Measurements from ENCODE around the gene ABCG4.

The ABCG4 gene

DNA sequence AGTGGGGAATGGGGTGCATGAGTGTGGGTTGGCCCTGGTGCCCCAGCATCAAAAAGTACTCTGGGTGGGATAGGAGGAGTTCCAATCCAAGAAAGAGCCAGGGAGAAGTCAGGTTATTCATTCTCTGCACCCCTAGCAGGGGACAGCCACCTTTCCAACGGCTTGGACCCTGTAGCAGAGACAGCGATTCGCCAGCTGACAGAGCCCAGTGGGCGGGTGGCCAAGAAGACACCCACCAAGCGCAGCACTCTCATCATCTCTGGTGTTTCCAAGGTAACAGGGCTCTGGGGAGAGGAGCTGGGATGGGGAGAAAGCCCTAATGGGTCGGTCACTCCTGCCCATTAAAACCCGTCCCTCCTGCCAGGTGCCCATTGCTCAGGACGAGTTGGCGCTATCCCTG is 35.1 kb upstream of the ABCG4 start:
- TF ChIP-seq NFIC (IDR thresholded peaks at IDR 0.05), result no peak
- no peak for TF ChIP-seq YY1 (IDR thresholded peaks at IDR 0.05; ENCODE audit: low read depth)
- TF ChIP-seq, protein P1, sequence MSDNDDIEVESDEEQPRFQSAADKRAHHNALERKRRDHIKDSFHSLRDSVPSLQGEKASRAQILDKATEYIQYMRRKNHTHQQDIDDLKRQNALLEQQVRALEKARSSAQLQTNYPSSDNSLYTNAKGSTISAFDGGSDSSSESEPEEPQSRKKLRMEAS (IDR thresholded peaks at IDR 0.05), result no peak
- no peak for TF ChIP-seq EP300 (IDR thresholded peaks at IDR 0.05; ENCODE audit: borderline replicate concordance)

DNA sequence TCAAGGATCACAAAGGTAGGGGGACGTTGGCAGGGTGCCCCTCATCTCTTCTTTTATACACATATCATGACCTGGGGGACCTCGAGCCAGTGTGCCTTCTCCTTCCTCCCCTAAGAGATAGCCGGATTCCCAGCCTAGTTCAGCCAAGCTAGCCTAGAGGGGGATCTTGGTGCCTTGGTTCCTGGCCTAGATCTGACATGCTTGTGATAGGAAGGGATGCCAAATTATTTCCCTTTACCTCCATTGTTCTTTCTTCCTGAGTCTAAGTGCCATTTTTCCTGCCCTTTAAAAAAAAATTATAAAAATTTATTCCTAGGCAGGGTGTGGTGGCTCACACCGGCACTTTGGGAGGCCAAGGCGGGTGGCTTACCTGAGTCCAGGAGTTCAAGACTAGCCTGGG is 34.5 kb upstream of the ABCG4 start:
- TF ChIP-seq, protein P1 (IDR thresholded peaks at IDR 0.05), result no peak
- TF ChIP-seq TEAD4 (IDR thresholded peaks at IDR 0.05), result no peak
- no peak for TF ChIP-seq CEBPB (IDR thresholded peaks at IDR 0.05)
- no peak for TF ChIP-seq YY1 (IDR thresholded peaks at IDR 0.05; ENCODE audit: low read depth)

DNA sequence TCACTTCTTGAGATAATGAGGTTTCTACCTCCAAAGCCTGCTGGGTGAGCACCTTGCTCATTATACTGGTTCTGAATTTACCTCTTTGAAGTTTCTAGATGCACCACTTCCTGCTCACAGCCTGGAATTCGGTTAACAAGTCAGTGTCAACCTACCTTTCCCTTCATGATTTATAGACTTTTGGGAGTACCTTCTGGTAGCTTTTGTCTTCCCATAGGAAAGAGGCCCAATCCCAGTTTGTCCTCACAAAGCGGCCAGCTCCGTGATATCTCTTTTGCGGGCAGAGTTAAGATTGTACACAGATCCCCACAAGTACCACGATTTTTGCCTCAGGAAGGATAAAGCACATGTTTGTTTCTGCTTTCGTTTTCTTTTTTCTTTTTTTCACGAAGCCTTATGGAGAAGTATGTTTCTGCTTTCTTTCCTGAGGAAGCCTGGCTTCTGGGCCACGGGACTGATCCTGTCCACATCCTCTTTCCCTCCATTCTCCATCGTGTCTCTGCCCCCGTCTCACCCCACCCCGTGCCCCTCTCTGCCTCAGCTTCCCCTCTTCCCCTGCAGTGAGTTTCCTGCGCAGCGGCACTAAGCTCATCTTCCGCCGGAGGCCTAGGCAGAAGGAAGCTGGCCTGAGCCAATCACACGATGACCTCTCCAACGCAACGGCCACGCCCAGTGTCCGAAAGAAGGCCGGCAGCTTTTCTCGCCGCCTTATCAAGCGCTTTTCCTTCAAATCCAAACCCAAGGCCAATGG is 33.2 kb upstream of the ABCG4 start:
- no peak for TF ChIP-seq YY1 (IDR thresholded peaks at IDR 0.05; ENCODE audit: low read depth)
- TF ChIP-seq, protein P2, sequence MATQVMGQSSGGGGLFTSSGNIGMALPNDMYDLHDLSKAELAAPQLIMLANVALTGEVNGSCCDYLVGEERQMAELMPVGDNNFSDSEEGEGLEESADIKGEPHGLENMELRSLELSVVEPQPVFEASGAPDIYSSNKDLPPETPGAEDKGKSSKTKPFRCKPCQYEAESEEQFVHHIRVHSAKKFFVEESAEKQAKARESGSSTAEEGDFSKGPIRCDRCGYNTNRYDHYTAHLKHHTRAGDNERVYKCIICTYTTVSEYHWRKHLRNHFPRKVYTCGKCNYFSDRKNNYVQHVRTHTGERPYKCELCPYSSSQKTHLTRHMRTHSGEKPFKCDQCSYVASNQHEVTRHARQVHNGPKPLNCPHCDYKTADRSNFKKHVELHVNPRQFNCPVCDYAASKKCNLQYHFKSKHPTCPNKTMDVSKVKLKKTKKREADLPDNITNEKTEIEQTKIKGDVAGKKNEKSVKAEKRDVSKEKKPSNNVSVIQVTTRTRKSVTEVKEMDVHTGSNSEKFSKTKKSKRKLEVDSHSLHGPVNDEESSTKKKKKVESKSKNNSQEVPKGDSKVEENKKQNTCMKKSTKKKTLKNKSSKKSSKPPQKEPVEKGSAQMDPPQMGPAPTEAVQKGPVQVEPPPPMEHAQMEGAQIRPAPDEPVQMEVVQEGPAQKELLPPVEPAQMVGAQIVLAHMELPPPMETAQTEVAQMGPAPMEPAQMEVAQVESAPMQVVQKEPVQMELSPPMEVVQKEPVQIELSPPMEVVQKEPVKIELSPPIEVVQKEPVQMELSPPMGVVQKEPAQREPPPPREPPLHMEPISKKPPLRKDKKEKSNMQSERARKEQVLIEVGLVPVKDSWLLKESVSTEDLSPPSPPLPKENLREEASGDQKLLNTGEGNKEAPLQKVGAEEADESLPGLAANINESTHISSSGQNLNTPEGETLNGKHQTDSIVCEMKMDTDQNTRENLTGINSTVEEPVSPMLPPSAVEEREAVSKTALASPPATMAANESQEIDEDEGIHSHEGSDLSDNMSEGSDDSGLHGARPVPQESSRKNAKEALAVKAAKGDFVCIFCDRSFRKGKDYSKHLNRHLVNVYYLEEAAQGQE (IDR thresholded peaks at IDR 0.05; ENCODE audit: low read depth), result no peak

DNA sequence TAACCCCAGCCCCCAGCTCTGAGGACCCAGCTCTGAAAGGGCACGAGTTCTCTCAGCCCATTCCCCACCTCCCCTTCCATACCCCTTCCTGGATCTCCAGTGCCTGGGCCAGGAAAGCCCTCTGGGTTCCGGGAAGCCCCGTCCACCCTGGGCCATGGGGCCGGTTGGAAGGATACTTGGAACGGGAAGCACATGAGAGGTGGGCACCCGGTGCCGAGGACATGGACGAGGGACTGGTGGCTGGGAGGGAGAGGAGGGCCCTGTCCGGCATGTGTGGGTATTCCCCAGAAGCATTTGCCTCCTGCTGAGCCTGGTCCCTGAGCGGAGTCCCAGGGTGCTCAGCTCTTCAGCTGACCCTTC is 32.6 kb upstream of the ABCG4 start:
- TF ChIP-seq TEAD4 (IDR thresholded peaks at IDR 0.05) (no peak), TCF12 (IDR thresholded peaks at IDR 0.05; ENCODE audit: low read depth) (no peak), EP300 (IDR thresholded peaks at IDR 0.05; ENCODE audit: borderline replicate concordance) (no peak), FOXM1 (IDR thresholded peaks at IDR 0.05; ENCODE audit: borderline replicate concordance, low read depth) (no peak), EGR1 (IDR thresholded peaks at IDR 0.05) (no peak), TAF1 (IDR thresholded peaks at IDR 0.05; ENCODE audit: low read depth) (no peak), NFIC (IDR thresholded peaks at IDR 0.05) (no peak), YY1 (IDR thresholded peaks at IDR 0.05; ENCODE audit: low read depth) (no peak)
- TF ChIP-seq, protein P1 (IDR thresholded peaks at IDR 0.05), result no peak
- TF ChIP-seq, protein P2 (IDR thresholded peaks at IDR 0.05; ENCODE audit: low read depth), result no peak
- TF ChIP-seq, protein P3, sequence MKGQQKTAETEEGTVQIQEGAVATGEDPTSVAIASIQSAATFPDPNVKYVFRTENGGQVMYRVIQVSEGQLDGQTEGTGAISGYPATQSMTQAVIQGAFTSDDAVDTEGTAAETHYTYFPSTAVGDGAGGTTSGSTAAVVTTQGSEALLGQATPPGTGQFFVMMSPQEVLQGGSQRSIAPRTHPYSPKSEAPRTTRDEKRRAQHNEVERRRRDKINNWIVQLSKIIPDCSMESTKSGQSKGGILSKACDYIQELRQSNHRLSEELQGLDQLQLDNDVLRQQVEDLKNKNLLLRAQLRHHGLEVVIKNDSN (IDR thresholded peaks at IDR 0.05), result no peak

DNA sequence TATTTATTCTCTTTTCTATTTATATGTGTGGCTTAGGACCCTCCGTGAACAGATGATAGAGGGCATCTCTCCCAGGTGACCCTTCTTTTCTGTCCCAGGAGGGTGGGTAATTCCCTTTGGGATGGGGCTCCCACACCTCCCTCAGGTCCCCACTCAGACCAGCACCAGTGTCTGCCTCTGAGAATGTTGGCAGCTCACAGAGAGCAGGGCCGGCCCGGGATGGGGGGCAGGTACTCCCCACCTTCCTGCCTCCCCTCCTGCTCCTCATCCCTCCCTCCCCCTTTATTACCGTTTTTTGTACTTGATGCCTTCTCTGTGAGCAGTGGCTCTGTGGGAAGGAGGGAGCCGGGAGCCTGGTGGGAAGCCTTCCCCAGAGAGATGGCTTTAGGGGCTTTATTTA is 32.3 kb upstream of the ABCG4 start:
- TF ChIP-seq FOXM1 (IDR thresholded peaks at IDR 0.05; ENCODE audit: borderline replicate concordance, low read depth) (no peak), TCF12 (IDR thresholded peaks at IDR 0.05; ENCODE audit: low read depth) (no peak), NFIC (IDR thresholded peaks at IDR 0.05) (no peak), CEBPB (IDR thresholded peaks at IDR 0.05) (no peak), TAF1 (IDR thresholded peaks at IDR 0.05; ENCODE audit: low read depth) (no peak), CREB1 (IDR thresholded peaks at IDR 0.05; ENCODE audit: low read depth) (no peak), EGR1 (IDR thresholded peaks at IDR 0.05) (no peak), TEAD4 (IDR thresholded peaks at IDR 0.05) (no peak), RAD21 (IDR thresholded peaks at IDR 0.05; ENCODE audit: low read depth) (no peak)
- TF ChIP-seq, protein P1 (IDR thresholded peaks at IDR 0.05), result no peak

DNA sequence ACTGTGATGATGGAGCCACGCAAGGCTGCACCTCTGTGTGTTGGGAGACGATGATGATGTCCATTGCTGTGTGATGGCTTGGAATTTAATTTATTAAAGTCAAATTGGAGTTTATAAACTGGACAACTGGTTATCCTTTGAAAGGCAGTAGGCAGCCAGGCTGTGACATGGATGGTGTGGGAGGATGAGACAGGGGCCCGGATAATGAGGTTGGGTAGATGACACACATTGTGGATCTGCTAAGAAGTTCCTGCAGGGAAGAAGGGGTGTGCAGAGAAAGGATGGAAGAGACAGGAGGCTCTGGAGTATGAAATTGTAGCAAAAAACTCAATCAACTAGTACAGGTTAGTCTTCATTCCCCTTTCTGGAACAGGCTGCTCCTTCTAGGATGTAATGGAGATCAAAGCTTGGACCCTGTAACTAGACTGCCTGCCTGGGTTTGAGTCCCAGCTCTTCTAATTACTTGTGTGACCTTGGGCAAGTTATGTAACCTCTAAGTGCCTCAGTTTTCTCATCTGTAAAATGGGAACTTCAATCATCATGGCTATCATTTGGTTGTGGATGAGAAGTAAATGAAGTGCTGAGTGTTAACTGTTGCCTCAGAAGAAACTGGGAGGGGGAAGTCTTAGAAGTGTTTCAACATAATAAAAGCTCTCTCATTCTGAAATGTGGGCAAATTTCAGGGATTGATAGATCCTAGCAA is 31.7 kb upstream of the ABCG4 start:
- TF ChIP-seq TAF1 (IDR thresholded peaks at IDR 0.05; ENCODE audit: low read depth), result no peak
- TF ChIP-seq, protein P2 (IDR thresholded peaks at IDR 0.05; ENCODE audit: low read depth), result no peak
- no peak for TF ChIP-seq NFIC (IDR thresholded peaks at IDR 0.05)
- no peak for TF ChIP-seq TEAD4 (IDR thresholded peaks at IDR 0.05)
- no peak for TF ChIP-seq EP300 (IDR thresholded peaks at IDR 0.05; ENCODE audit: borderline replicate concordance)
- TF ChIP-seq YY1 (IDR thresholded peaks at IDR 0.05; ENCODE audit: low read depth), result no peak
- no peak for TF ChIP-seq FOXM1 (IDR thresholded peaks at IDR 0.05; ENCODE audit: borderline replicate concordance, low read depth)
- no peak for TF ChIP-seq EGR1 (IDR thresholded peaks at IDR 0.05)
- TF ChIP-seq, protein P1 (IDR thresholded peaks at IDR 0.05), result no peak
- TF ChIP-seq CREB1 (IDR thresholded peaks at IDR 0.05; ENCODE audit: low read depth), result no peak
- TF ChIP-seq ZBTB7A (IDR thresholded peaks at IDR 0.05; ENCODE audit: low read depth), result no peak
- no peak for TF ChIP-seq RAD21 (IDR thresholded peaks at IDR 0.05; ENCODE audit: low read depth)
- no peak for TF ChIP-seq TCF12 (IDR thresholded peaks at IDR 0.05; ENCODE audit: low read depth)
- TF ChIP-seq CEBPB (IDR thresholded peaks at IDR 0.05), result no peak
- TF ChIP-seq, protein P3 (IDR thresholded peaks at IDR 0.05), result no peak
